IPS-NIHi7 (cell line): ENCODE results near the gene CARMIL1.
A peak's percentile ranks its signal among the peaks of the same experiment; 100 is the strongest.

Experiments used
- DNase-seq: peaks from one replicate; pipeline ENCODE4 v3.0.0; 2012; ENCODE audit warnings: mixed read lengths; ENCODE audit errors: extremely low spot score

Gene CARMIL1

GRCh38 chr6:25652007-25652515, 372.9 kb downstream of the CARMIL1 start, which contains the start of gene SCGN:
TSS of gene SCGN (plus strand) at chr6:25652215. CDS start at chr6:25652404, 189 bp downstream.
- peak; percentile 89 for DNase-seq

GRCh38 chr6:25655723-25656122, 376.5 kb downstream of the CARMIL1 start:
- no peak for DNase-seq

- no peak for DNase-seq
Measured at GRCh38 chr6:25659633-25660368, 380.6 kb downstream of the CARMIL1 start.

DNA sequence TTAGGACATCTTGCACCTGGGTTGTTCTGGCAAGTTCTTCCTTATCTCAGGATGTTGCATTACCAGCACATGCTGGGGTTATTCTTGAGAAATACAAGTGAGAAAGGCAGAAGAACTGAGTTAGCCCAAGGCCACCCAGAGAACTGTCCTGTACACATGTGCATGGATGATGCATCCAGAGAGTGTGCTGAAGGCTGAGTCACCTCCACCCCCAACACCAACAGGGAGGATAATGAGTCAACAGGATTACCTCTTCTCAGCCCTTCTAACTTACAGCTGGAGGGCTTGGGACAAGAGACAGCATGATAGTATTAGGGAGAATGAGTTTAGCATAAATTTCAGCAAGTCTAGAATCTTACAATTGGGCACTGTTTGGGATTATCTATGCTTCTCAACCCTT, 381.3 kb downstream of the CARMIL1 start:
- peak; percentile 16 for DNase-seq

- DNase-seq = no peak
Measured at GRCh38 chr6:25661129-25661779, 382.1 kb downstream of the CARMIL1 start.

GRCh38 chr6:25665455-25665854, 386.3 kb downstream of the CARMIL1 start:
- no peak for DNase-seq

DNA sequence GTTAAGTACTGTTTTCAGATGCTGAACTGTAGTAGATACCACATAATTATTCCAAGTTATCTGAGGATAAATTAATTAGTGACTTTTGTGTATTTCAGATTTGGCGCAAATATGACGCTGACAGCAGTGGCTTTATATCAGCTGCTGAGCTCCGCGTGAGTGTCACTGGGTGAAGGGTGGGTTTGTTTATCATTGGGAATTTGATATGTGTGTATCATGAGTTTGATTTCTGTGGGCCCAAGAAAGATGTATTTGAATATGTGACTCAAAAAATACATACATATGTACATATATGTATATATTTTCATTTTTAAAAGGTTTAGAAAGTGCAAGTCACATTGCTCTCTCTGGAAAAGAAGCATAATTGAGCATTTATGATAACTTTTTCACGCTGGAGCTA, 390.2 kb downstream of the CARMIL1 start:
- DNase-seq = no peak
